ENCODE results near the gene PLK2. TPM values are rescaled to one million over a fixed set of nuclear protein-coding genes. Genes with fewer than 3 reads are reported as not detected.

The PLK2 gene
- total and polyA plus RNA-seq, 9 of the 15 experiments (the other 6 are each of a cell fraction or from before 2014, with no cell fraction given): 0.58 TPM; not detected in 8

DNA sequence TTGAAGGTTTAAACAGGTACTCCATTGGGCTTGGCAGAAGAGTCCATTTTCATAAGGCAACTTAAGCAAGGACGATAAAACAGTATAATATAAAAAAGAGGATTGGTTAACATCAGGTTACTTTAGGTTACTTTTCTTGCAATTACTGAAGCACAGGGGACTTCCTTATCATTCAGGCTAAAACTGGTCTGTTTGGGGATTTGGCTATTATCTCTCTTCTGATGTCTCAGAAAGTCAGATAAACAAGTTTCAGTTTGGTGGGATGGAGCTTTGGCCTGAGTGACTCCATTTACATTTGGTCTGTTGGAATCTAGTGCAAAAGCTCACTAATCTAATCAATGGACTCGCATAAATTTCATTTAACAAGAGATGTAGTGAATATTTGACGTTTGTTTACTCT lies 39.3 kb upstream of the PLK2 start:
- no TSS peak for BruUV-seq (replicated peaks)
- POLR2A ChIA-PET: no interaction called here
- intact Hi-C loops (cut with micrococcal nuclease) (loop anchor here (5.0 kb wide), 1 partner anchor 353 kb away; no protein-coding TSS in a partner anchor), in situ Hi-C loops (cut with MboI) (no loop called here)
- no peak for TF ChIP-seq POLR2A (conservative IDR thresholded peaks at IDR 0.05)
- no peak for TF ChIP-seq ZEB2 (IDR thresholded peaks at IDR 0.05)
- no peak for TF ChIP-seq CREB1 (IDR thresholded peaks at IDR 0.05)
- no peak for TF ChIP-seq CREB1 (CRISPR knock-in tag; IDR thresholded peaks at IDR 0.05)
- TF ChIP-seq, protein P1, sequence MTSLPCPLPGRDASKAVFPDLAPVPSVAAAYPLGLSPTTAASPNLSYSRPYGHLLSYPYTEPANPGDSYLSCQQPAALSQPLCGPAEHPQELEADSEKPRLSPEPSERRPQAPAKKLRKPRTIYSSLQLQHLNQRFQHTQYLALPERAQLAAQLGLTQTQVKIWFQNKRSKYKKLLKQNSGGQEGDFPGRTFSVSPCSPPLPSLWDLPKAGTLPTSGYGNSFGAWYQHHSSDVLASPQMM (CRISPR knock-in tag; IDR thresholded peaks at IDR 0.05): no peak
- no peak for TF ChIP-seq ESRRA (IDR thresholded peaks at IDR 0.05; ENCODE audit: borderline replicate concordance, low read depth)
- no peak for TF ChIP-seq MEIS2 (IDR thresholded peaks at IDR 0.05; ENCODE audit: partially characterized antibody)
- TF ChIP-seq, protein P2, sequence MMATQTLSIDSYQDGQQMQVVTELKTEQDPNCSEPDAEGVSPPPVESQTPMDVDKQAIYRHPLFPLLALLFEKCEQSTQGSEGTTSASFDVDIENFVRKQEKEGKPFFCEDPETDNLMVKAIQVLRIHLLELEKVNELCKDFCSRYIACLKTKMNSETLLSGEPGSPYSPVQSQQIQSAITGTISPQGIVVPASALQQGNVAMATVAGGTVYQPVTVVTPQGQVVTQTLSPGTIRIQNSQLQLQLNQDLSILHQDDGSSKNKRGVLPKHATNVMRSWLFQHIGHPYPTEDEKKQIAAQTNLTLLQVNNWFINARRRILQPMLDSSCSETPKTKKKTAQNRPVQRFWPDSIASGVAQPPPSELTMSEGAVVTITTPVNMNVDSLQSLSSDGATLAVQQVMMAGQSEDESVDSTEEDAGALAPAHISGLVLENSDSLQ (IDR thresholded peaks at IDR 0.05): no peak
- no peak for TF ChIP-seq ZNF347 (CRISPR knock-in tag; IDR thresholded peaks at IDR 0.05; ENCODE audit: low read depth)
- TF ChIP-seq LEF1 (IDR thresholded peaks at IDR 0.05): no peak
- TF ChIP-seq GATAD2A (IDR thresholded peaks at IDR 0.05): no peak
- TF ChIP-seq KLF1 (tag; IDR thresholded peaks at IDR 0.05): no peak
- no peak for TF ChIP-seq TGIF2 (CRISPR knock-in tag; IDR thresholded peaks at IDR 0.05)
- TF ChIP-seq ZNF239 (CRISPR knock-in tag; IDR thresholded peaks at IDR 0.05): no peak
- Histone ChIP-seq H3K4me1 (replicated peaks in 1 of 2; ENCODE audit: control insufficient read depth in 2 of 2, insufficient read depth in 2 of 2, low read length in 2 of 2) (no peaks in the 10 kb centered on the region), H2AFZ (ENCODE audit: low read depth, low read length) (no peak overlapping the region), H3K27me3 (ENCODE audit: control insufficient read depth in 2 of 2, insufficient read depth in 2 of 2, low read length in 2 of 2) (no peaks in the 10 kb centered on the region), H3K9me1 (ENCODE audit: control insufficient read depth, insufficient read depth, low read length) (no peaks in the 10 kb centered on the region), H3K9ac (ENCODE audit: insufficient read depth in 1 of 2, low read depth in 2 of 2, low read length in 2 of 2) (no peak overlapping the region), H4K20me1 (replicated peaks; ENCODE audit: control insufficient read depth, insufficient read depth, low read length) (no peaks in the 10 kb centered on the region), H3K9me3 (replicated peaks; ENCODE audit: control insufficient read depth, insufficient read depth, low read depth, low read length) (no peaks in the 10 kb centered on the region), H3K4me2 (ENCODE audit: insufficient read depth, low read length) (no peak overlapping the region), H3K27ac (ENCODE audit: extremely low read depth, low read depth, low read length) (no peak overlapping the region), H3K36me3 (ENCODE audit: control insufficient read depth, insufficient read depth, low read length) (no peaks in the 10 kb centered on the region), H3K79me2 (ENCODE audit: control insufficient read depth, insufficient read depth, low read length) (no peaks in the 10 kb centered on the region), H3K4me3 (no peak overlapping the region)
- CTCF ChIA-PET (ENCODE audit: low intra/inter-chr PET ratio): interaction anchor here (1.0 kb wide), 1 partner anchor 351 kb away, joined by 4 read pairs; no protein-coding TSS in a partner anchor
- FAIRE-seq (no peak), ATAC-seq (no peak), DNase-seq (ENCODE audit: extremely low read depth in 1 of 4, low spot score in 3 of 4) (no peak)
- 0% methylated on average over 3 of the region's 3 CpGs for WGBS (ENCODE audit: insufficient coverage, low coverage, missing lambda C conversion rate)
